NB4 (cell line): ENCODE measurements around the gene TLK1.

Source experiments
- CTCF ChIP-seq: IDR thresholded peaks from one replicate; pipeline ENCODE4 v1.5.1; 2012; ENCODE audit warnings: low read depth, low read length
- MYC ChIP-seq: IDR thresholded peaks from 2 replicates; pipeline ENCODE4 v1.6.1; 2011; ENCODE audit warnings: low read depth, low read length
- POLR2A ChIP-seq: IDR thresholded peaks from 2 replicates; pipeline ENCODE4 v1.6.1; 2011; ENCODE audit warnings: mild to moderate bottlenecking; ENCODE audit not compliant: insufficient read length; ENCODE audit errors: extremely low read depth
- TF ChIP-seq, protein P1 (sequence below): IDR thresholded peaks from 2 replicates; pipeline ENCODE4 v1.6.1; 2011; ENCODE audit warnings: low read depth, low read length

DNA sequence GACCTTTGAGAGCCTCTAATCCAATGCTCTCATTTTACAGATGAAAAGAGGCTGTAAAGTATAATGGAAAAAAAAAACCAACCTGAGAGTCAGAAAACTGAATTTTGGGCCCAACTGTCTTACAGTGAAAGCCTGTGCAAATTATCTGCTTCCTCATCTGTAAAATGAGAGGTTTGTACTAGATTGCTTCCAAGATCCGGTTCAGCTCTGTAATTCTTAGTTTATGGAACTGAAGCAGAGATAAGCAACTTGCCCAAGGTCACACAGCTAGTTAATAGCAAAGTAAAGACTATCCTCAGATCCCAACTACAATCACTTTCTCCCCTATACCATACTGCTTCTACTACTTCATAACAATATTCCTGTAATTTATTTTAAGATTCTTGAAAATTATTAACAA is 6.3 kb downstream of the TLK1 start:
- no peak for TF ChIP-seq POLR2A
- TF ChIP-seq, protein P1, sequence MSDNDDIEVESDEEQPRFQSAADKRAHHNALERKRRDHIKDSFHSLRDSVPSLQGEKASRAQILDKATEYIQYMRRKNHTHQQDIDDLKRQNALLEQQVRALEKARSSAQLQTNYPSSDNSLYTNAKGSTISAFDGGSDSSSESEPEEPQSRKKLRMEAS, result no peak
- no peak for TF ChIP-seq MYC
- no peak for TF ChIP-seq CTCF
